Gastrocnemius medialis (tissue), 4 donors: ENCODE data around the gene EVI2A.
"Not testable (repeated sequence)": the region's sequence is repeated elsewhere in the genome, so short reads cannot be mapped to it uniquely, and the experiment has no call there.

ENCODE experiments used
- POLR2A ChIP-seq, 2 donors: fragments of 450-650 bp; IDR thresholded peaks; one replicate each; pipeline ENCODE4 v1.6.1; 2017; ENCODE audit warnings: antibody characterized with exemption in 2 of 2, mild to moderate bottlenecking in 2 of 2, moderate library complexity in 2 of 2
- TF ChIP-seq, protein P1 (sequence below), 5 experiments: fragments of 450-650 bp in 3 of 5; fragments of 200-600 bp in 2 of 5; sonication (generic) in 2 of 5; IDR thresholded peaks in 4 of 5; conservative IDR thresholded peaks in 1 of 5; 1 replicate in 4 of 5; 2 replicates in 1 of 5; pipeline ENCODE4 v1.5.1; 2016 to 2019; ENCODE audit warnings: antibody characterized with exemption in 5 of 5, mild to moderate bottlenecking in 3 of 5, moderate library complexity in 3 of 5

- TF ChIP-seq POLR2A (IDR thresholded peaks at IDR 0.05): not testable (repeated sequence)
- TF ChIP-seq, protein P1, sequence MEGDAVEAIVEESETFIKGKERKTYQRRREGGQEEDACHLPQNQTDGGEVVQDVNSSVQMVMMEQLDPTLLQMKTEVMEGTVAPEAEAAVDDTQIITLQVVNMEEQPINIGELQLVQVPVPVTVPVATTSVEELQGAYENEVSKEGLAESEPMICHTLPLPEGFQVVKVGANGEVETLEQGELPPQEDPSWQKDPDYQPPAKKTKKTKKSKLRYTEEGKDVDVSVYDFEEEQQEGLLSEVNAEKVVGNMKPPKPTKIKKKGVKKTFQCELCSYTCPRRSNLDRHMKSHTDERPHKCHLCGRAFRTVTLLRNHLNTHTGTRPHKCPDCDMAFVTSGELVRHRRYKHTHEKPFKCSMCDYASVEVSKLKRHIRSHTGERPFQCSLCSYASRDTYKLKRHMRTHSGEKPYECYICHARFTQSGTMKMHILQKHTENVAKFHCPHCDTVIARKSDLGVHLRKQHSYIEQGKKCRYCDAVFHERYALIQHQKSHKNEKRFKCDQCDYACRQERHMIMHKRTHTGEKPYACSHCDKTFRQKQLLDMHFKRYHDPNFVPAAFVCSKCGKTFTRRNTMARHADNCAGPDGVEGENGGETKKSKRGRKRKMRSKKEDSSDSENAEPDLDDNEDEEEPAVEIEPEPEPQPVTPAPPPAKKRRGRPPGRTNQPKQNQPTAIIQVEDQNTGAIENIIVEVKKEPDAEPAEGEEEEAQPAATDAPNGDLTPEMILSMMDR (IDR thresholded peaks at IDR 0.05 in 4 of 5, conservative IDR thresholded peaks at IDR 0.05 in 1 of 5): not testable (repeated sequence)
Observed at GRCh38 chr17:31345191-31345747, 23.8 kb upstream of the EVI2A start.
